HG03460 (cell line): Measurements from ENCODE around the gene MGRN1.

Experiments
- ATAC-seq: cut with Tn5 transposase; IDR thresholded peaks from one replicate; pipeline ENCODE4 v1.9.1; 2021; ENCODE audit not compliant: unreplicated experiment

The MGRN1 gene

DNA sequence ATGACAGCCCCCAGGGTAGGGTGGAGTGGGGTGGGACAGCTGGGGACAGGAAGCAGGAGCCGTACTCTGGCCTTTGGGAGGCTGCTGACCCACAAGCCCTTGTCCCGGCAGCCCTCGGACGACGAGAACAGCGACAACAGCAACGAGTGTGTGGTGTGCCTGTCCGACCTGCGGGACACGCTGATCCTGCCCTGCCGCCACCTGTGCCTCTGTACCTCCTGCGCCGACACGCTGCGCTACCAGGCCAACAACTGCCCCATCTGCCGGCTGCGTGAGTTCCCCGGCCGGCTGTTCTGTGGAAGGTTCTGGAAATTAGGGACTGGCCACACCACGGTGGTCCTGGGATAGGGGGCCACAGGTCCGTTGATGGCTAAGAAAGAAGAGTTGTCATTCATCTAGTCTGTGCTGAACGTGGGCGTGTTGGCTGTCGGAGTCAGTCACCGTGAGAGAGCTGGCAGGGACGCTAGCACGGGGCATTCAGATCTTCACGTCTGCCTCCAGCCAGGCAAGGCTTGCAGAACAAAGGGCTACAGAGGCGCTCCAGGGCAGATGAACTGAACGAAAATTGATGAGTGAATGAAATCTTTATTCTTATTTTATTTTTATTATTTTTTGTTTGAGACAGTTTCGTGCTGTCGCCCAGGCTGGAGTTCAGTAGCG is 48.9 kb downstream of the MGRN1 start:
- no peak for ATAC-seq

DNA sequence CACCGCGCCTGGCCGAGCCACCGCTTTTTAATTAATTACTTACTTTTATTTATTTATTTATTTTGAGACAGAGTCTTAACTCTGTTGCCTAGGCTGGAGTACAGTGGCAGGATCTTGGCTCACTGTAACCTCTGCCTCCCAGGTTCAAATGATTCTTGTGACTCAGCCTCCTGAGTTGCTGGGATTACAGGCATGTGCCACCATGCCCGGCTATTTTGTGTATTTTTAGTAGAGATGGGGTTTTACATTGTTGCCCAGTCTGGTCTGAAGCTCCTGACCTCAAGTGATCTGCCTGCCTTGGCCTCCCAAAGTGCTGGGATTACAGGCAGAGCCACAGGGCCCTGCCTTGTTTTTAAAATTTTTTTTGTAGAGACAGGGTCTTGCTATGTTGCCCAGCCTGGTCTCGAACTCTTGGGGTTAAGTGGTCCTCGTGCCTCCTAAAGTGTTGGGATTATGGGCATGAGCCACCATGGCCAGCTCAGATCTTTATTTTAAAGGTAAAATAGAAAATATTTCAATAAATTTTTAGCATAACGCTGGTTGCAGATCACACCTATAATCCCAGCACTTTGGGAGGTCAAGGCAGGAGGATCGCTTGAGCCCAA is 50.4 kb downstream of the MGRN1 start:
- ATAC-seq: no peak

- no peak for ATAC-seq
Measured at GRCh38 chr16:4675864-4676786, 51.5 kb downstream of the MGRN1 start.

GRCh38 chr16:4676831-4677230 is 52.2 kb downstream of the MGRN1 start:
- ATAC-seq: no peak

- no peak for ATAC-seq
Measured at GRCh38 chr16:4677390-4677789, 52.8 kb downstream of the MGRN1 start.

DNA sequence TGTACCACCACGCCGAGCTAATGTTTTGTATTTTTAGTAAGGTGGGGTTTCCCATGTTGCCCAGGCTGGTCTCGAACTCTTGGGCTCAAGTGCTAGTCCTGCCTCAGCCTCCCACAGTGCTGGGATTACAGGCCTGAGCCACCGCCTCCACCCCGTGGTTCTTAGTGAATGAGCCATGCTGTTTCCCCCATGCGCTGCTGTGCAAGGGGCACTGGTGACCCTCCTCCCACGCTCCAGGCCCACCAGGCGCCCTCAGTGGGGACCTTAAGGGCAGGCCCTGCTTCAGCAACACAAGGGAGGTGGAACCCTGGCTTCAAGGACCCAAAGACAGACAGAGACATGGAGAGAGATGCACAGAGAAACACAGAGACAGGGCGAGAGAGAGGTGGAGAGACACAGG is 53.4 kb downstream of the MGRN1 start:
- no peak for ATAC-seq

DNA sequence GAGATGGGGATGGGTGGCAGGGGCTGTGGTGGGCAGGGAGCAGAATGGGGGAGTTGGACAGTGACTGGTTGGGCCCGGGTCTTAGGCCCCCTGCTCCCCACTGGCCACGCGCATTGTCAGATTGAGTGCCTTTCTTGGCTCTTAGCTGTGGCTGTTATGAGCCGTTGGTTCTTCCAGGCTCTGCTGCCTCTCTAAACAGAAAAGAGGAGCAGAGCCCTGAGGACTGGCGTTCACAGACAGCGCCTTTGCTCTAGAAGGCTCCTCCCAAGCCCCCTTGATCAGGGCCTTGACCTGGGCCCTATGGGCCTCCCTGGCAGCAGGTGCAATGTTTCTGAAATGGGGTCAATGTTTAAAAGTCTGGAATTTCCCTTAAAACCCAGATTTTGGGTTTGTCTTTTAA is 54.0 kb downstream of the MGRN1 start:
- ATAC-seq: no peak

GRCh38 chr16:4679156-4679849 is 54.7 kb downstream of the MGRN1 start:
- ATAC-seq: no peak

DNA sequence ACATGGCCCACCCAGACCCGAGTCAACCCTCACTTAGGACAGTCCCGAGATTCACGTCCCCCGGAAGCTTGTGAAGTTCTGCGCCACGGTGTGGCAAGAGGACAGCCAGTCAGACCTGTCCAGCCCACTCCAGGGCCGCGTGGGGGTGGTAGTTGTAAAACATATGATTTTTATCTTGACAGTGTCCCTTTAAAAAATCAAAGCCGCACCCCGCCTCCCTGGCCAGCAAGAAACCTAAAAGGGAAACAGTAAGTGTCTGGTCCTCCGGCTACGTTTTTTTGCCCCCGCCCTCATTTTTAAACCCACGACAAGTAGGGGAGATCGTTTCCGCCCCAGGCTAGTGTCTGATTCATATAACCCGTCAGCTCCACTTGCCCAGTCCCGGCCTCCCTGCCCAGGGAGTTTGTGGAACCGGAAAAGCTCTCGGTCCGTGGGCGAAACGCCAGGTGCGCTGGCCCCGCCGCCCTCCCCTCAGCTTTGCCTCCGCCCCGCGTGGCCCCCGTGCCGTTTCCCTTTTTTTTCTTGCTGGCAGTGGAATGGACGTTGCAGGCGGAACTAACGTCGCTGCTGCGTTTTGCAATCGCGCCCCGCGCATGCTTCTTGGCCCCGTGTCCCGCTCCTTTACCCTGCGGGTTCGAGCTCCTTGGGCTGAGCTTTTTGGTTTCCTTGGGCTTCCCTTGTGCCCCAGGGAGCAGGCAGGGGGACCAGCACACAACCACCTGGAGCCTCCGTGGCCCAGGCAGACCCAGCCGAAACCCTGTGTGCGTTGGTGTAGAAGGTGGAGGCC is 55.4 kb downstream of the MGRN1 start:
- ATAC-seq: no peak

- no peak for ATAC-seq
Measured at GRCh38 chr16:4680673-4681470, 56.2 kb downstream of the MGRN1 start.

DNA sequence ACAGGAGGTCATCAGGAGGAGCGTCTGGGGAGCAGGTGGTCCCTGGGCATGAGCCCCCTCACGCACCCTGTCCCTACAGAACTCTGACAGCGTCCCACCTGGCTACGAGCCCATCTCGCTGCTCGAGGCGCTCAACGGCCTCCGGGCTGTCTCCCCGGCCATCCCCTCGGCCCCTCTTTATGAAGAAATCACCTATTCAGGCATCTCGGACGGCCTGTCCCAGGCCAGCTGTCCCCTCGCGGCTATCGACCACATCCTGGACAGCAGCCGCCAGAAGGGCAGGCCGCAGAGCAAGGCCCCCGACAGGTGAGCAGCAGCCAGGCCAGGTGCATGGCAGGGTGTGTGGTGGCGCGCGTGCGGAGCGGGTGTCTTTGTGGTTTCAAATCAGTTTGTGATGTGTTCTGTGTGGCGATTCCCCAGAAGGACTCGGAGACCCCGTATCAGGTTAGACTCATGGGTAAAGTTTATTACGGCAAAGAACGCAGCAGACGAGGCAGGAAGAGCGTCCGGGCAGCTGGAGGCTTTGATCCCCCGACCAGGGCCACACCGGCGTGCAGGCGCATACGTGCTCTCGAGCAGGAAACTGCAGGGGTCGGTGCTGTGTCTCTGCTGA is 57.0 kb downstream of the MGRN1 start:
- no peak for ATAC-seq

- ATAC-seq: no peak
Measured at GRCh38 chr16:4682084-4682591, 57.5 kb downstream of the MGRN1 start.

DNA sequence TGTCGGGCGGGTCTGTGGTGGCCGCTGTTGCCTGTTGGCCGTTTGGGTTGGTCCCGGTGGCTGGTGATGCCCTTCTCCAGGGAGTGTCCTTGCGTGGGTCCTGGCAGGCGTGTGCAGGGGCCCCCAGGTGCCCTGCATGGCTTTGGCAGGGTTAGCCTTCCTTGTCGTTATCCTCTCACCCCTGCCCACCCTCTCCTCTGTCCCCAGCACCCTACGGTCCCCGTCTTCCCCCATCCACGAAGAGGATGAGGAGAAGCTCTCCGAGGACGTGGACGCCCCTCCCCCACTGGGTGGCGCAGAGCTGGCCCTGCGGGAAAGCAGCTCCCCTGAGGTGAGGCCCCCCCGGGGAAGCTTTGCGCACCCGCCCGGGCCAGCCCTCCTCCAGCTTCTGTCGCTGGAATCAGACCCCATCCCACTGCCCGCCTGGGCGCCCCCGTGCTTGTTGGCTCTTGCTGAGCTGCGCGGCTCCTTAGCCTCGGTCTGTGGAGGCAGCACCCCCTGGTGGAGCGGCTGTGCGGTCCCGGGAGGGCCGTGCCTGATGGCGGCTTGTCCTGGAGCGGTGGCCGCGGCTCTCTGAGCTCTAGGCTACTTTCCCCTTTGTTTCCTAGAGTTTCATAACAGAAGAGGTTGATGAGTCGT is 58.1 kb downstream of the MGRN1 start:
- no peak for ATAC-seq

DNA sequence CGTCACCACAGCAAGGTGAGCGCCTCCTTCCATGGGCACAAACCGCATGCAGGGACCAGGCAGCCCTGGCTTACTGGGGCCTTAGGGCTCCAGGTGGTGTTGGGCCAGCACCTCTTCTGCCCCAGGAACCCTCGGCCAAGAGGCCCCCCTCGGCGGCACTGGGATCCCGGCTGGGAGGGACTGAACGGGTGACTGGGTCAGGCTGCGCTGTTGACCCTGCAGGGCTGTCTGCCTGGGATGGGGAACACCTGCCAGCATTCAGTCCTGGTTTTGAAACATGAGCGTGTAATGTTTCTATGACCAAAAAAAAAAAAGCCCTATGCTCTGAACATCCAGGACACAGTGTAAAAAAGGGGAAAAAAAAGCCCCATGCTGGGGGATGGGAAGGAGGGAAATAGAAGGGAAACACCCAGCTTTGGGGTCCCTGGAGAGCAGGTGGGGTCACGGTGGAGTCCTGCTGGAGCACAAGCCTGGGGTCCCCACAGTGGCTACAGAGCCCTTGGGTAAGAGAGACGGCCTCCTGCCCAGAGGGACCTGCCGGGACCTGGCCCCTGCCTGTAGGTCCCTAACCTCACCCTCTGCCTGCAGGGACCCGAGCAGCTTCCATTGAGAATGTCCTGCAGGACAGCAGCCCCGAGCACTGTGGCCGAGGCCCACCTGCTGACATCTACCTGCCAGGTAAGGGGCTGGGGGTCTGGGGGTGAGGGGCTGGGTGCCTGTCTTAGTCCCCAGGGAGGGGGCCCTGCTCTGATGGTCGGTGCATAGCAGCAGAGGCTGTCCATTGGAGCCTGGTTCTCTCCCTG is 58.8 kb downstream of the MGRN1 start:
- no peak for ATAC-seq

DNA sequence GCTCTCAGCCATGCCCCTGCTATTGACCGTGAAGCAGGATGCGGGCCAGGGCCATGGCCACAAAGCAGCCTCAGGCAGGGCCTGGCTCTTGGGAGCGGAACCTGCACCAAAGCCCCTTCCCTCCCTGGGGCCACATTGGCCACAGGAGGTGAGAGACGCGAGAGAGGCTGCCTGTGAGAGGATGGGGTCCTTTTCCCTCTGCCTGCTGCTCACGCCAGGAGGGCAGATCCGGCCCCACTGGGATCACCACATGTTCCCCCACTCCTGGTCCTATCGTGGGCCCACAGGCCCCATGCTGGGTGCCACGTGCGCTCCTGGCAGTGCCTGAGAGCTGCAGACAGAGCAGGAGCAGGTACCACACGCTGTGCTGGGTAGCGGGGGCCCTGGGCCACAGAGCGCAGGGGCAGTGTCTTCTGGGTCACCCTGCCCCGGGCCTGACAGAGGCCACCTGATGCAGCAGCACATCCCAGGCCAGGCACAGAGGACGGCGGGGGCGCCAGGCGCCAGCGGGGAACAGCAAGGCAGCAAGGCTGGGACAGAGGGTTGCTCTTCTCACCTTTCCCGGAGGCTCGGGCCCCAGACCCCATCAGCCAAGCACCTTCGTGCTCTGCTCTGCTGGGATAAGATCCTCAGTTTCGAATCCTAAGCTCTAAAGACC is 59.6 kb downstream of the MGRN1 start:
- ATAC-seq: no peak

DNA sequence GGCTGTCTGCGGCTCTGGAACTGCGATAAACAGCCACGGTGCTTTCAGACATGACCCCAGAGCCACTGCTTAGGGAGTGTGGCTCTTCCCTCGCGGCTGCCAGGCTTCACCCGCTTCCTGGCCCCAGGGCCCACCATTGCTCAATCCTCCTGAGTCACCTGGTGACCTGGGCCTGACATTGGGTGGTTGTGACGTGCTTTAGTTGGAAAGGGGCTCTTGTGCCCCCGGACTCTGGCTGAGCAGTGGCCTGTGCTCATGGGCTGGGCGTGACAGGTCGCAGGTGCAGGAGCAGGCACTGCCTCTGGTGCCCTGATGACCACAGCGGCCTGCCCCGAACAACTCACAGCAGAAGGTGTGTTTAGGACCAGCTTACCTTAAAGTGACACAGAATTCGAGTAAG is 60.1 kb downstream of the MGRN1 start:
- no peak for ATAC-seq

- ATAC-seq: no peak
Measured at GRCh38 chr16:4685292-4685691, 60.7 kb downstream of the MGRN1 start.
